Fibroblast of villous mesenchyme (primary cell): ENCODE measurements around the gene SMIM28. TPM values are rescaled to one million over a fixed set of nuclear protein-coding genes. Genes with fewer than 3 reads are reported as not detected.

Source experiments
- DNase-seq: peaks from one replicate; pipeline ENCODE4 v3.0.0-alpha.2; 2010; ENCODE audit warnings: low read depth
- H3K4me3 ChIP-seq: 2 replicates; pipeline ENCODE4 v1.5.1; 2011; ENCODE audit warnings: low read depth, mild to moderate bottlenecking, low read length
- CTCF ChIP-seq: IDR thresholded peaks from 2 replicates; pipeline ENCODE4 v1.5.1; 2012; ENCODE audit warnings: low read depth, mild to moderate bottlenecking, low read length; ENCODE audit not compliant: insufficient read depth
- total RNA-seq: library from RNA; depleted of rRNA; stranded (reverse); fragments of >200 nt; gene quantifications from 2 replicates; pipeline ENCODE4 v1.2.3, GENCODE V29; 2012

The SMIM28 gene
- total RNA-seq, 1 donor: not detected

- no peak for DNase-seq
- TF ChIP-seq CTCF: no peak
- no peak overlapping the region for H3K4me3 ChIP-seq
Measured at GRCh38 chr6:138382498-138383265, 5.0 kb downstream of the SMIM28 start.

- no peak for TF ChIP-seq CTCF
- no peak overlapping the region for H3K4me3 ChIP-seq
- no peak for DNase-seq
Measured at GRCh38 chr6:138383776-138384175, 6.1 kb downstream of the SMIM28 start.

GRCh38 chr6:138386897-138387296 lies 9.2 kb downstream of the SMIM28 start:
- H3K4me3 ChIP-seq: no peak overlapping the region
- no peak for TF ChIP-seq CTCF
- no peak for DNase-seq

- no peak for TF ChIP-seq CTCF
- H3K4me3 ChIP-seq: no peak overlapping the region
- no peak for DNase-seq
Measured at GRCh38 chr6:138387577-138388368, 10.1 kb downstream of the SMIM28 start.

GRCh38 chr6:138389551-138389950 lies 11.8 kb downstream of the SMIM28 start:
- no peak overlapping the region for H3K4me3 ChIP-seq
- DNase-seq: no peak
- no peak for TF ChIP-seq CTCF

- no peak overlapping the region for H3K4me3 ChIP-seq
- no peak for TF ChIP-seq CTCF
- peak; percentile 12 for DNase-seq
Measured at GRCh38 chr6:138393871-138394783, 16.4 kb downstream of the SMIM28 start.
